Upper lobe of left lung (tissue), 6 donors: ENCODE results near the gene HOOK1. TPM values are rescaled to one million over a fixed set of nuclear protein-coding genes. Genes with fewer than 3 reads are reported as not detected.

Source experiments
- ATAC-seq, 2 donors: fragments of 200-7000 bp; cut with Tn5 transposase; one replicate each; pipeline ENCODE4 v1.9.1; 2022; ENCODE audit warnings: mild to moderate bottlenecking in 2 of 2, moderate library complexity in 2 of 2; ENCODE audit not compliant: low FRiP score in 2 of 2
- DNase-seq, 2 donors: peaks; one replicate each; pipeline ENCODE4 v3.0.0-alpha.2; 2019 to 2020
- H3K27ac ChIP-seq, 4 donors: fragments of 200-600 bp; sonication (generic); one replicate each; pipeline ENCODE4 v1.5.1; 2016 to 2019
- H3K27me3 ChIP-seq, 4 donors: fragments of 200-600 bp; sonication (generic); one replicate each; pipeline ENCODE4 v1.5.1; 2017 to 2019
- H3K36me3 ChIP-seq, 4 donors: fragments of 200-600 bp; sonication (generic); one replicate each; pipeline ENCODE4 v1.5.1; 2016 to 2019
- H3K4me1 ChIP-seq, 4 donors: fragments of 200-600 bp; sonication (generic); one replicate each; pipeline ENCODE4 v1.5.1; 2018 to 2019
- H3K4me3 ChIP-seq, 4 donors: fragments of 200-600 bp; sonication (generic); one replicate each; pipeline ENCODE4 v1.5.1; 2017 to 2019; ENCODE audit warnings: mild to moderate bottlenecking in 2 of 4, moderate library complexity in 1 of 4
- H3K9me3 ChIP-seq, 4 donors: fragments of 200-600 bp; sonication (generic); one replicate each; pipeline ENCODE4 v1.5.1; 2018 to 2019
- CTCF ChIP-seq, 6 experiments: fragments of 450-650 bp in 4 of 6; fragments of 200-600 bp in 2 of 6; sonication (generic) in 2 of 6; IDR thresholded peaks; one replicate each; pipeline ENCODE4 v1.5.1; 2016 to 2019; ENCODE audit warnings: antibody characterized with exemption in 6 of 6
- EP300 ChIP-seq, 4 donors: sonication (generic); formaldehyde crosslinking; IDR thresholded peaks; one replicate each; pipeline ENCODE4 v1.5.1; 2017; ENCODE audit warnings: antibody characterized with exemption in 4 of 4, control low read depth in 2 of 4
- POLR2A ChIP-seq, 4 donors: fragments of 450-650 bp; IDR thresholded peaks; one replicate each; pipeline ENCODE4 v1.5.1; 2016 to 2017; ENCODE audit warnings: antibody characterized with exemption in 4 of 4, mild to moderate bottlenecking in 2 of 4
- POLR2AphosphoS5 ChIP-seq, 2 donors: sonication (generic); formaldehyde crosslinking; IDR thresholded peaks; one replicate each; pipeline ENCODE4 v1.5.1; 2017; ENCODE audit warnings: antibody characterized with exemption in 2 of 2
- WGBS, 2 donors: methylation state at CpG; one replicate each; pipeline ENCODE4 v1.1.5; 2017 to 2018; 5-methylcytosine and 5-hydroxymethylcytosine counted together
- total RNA-seq, 6 donors: library from RNA; depleted of rRNA in 4 of 6; stranded (reverse); fragments of >200 nt in 4 of 6; gene quantifications; one replicate each; pipeline versions ENCODE4 v1.1.0 to v1.2.1, GENCODE V29; 2016 to 2021
- donor health status: DM: no; HTN: no; CAD: no; lungs with moderate emphysema.
- donor health status: DM: no; HTN: yes; CAD: no; lungs with severe emphysema.

The HOOK1 gene
- total RNA-seq, 6 donors from 2014 or later = 5.3 to 27.6 (median 11.1) TPM

- Histone ChIP-seq H3K9me3 (no peaks in the 10 kb centered on the region), H3K27me3 (peaks cover 0 to 8% (median 3%) of the 10 kb centered on the region in 4 donors), H3K4me3 (no peak overlapping the region), H3K36me3 (no peaks in the 10 kb centered on the region), H3K4me1 (peaks cover 0 to 4% (median 1%) of the 10 kb centered on the region in 4 donors), H3K27ac (no peak overlapping the region)
- no peak for TF ChIP-seq POLR2A (IDR thresholded peaks at IDR 0.05)
- no peak for TF ChIP-seq CTCF (IDR thresholded peaks at IDR 0.05)
- TF ChIP-seq EP300 (IDR thresholded peaks at IDR 0.05) = no peak
- no peak for TF ChIP-seq POLR2AphosphoS5 (IDR thresholded peaks at IDR 0.05)
- no peak for ATAC-seq
- no peak for DNase-seq
These were observed 5.1 kb downstream of the HOOK1 start for GRCh38 chr1:59819566-59820438.

GRCh38 chr1:59827055-59827643 lies 12.4 kb downstream of the HOOK1 start:
- no peaks in the 10 kb centered on the region for H3K27me3 ChIP-seq
- WGBS, 2 donors = 83 to 85% methylated on average over 4 of the region's 4 CpGs
- H3K9me3 ChIP-seq = no peaks in the 10 kb centered on the region
- DNase-seq = no peak
- no peaks in the 10 kb centered on the region for H3K36me3 ChIP-seq
- ATAC-seq = no peak
- no peak overlapping the region for H3K27ac ChIP-seq
- no peak for TF ChIP-seq EP300 (IDR thresholded peaks at IDR 0.05)
- TF ChIP-seq POLR2A (IDR thresholded peaks at IDR 0.05) = no peak
- no peak for TF ChIP-seq POLR2AphosphoS5 (IDR thresholded peaks at IDR 0.05)
- TF ChIP-seq CTCF (IDR thresholded peaks at IDR 0.05) = no peak
- no peak overlapping the region for H3K4me3 ChIP-seq
- no peaks in the 10 kb centered on the region for H3K4me1 ChIP-seq

GRCh38 chr1:59828160-59828559 lies 13.4 kb downstream of the HOOK1 start:
- Histone ChIP-seq H3K4me1 (no peaks in the 10 kb centered on the region), H3K36me3 (no peaks in the 10 kb centered on the region), H3K9me3 (no peaks in the 10 kb centered on the region), H3K4me3 (no peak overlapping the region), H3K27me3 (no peaks in the 10 kb centered on the region), H3K27ac (no peak overlapping the region)
- TF ChIP-seq CTCF (IDR thresholded peaks at IDR 0.05) (no peak), POLR2AphosphoS5 (IDR thresholded peaks at IDR 0.05) (no peak), POLR2A (IDR thresholded peaks at IDR 0.05) (no peak), EP300 (IDR thresholded peaks at IDR 0.05) (no peak)
- 95% methylated on average over 1 of the region's 1 CpG for WGBS, 2 donors
- no peak for DNase-seq
- ATAC-seq = no peak

GRCh38 chr1:59831529-59831928 lies 16.8 kb downstream of the HOOK1 start:
- no peak for ATAC-seq

More at GRCh38 chr1:59831529-59831928, 16.8 kb downstream of the HOOK1 start:
- H3K27me3 ChIP-seq = no peaks in the 10 kb centered on the region
- no peak for TF ChIP-seq EP300 (IDR thresholded peaks at IDR 0.05)
- no peak for TF ChIP-seq POLR2AphosphoS5 (IDR thresholded peaks at IDR 0.05)
- TF ChIP-seq CTCF (IDR thresholded peaks at IDR 0.05) = no peak
- no peak for TF ChIP-seq POLR2A (IDR thresholded peaks at IDR 0.05)
- no peaks in the 10 kb centered on the region for H3K9me3 ChIP-seq
- H3K4me1 ChIP-seq = no peaks in the 10 kb centered on the region
- WGBS, 2 donors = 78 to 80% methylated on average over 2 of the region's 2 CpGs
- H3K4me3 ChIP-seq = no peak overlapping the region
- no peak overlapping the region for H3K27ac ChIP-seq
- H3K36me3 ChIP-seq = no peaks in the 10 kb centered on the region
- DNase-seq = no peak
